NCI-H187 treated with DMSO at 0.1 percent for 48 hours (cell line): ENCODE measurements around the gene POLRMT.
"Not testable (repeated sequence)": the region's sequence is repeated elsewhere in the genome, so short reads cannot be mapped to it uniquely, and the experiment has no call there.

Experiments
- DNase-seq: peaks from one replicate; lab custom pipeline; 2025; lab: John Stamatoyannopoulos, UW

The POLRMT gene

GRCh38 chr19:633068-633785 is at the start of gene POLRMT:
Gene POLRMT, minus strand, starts transcription at chr19:633537. Its CDS starts 25 bp downstream, at chr19:633512.
- DNase-seq = peak; percentile 86

- DNase-seq = no peak
These were observed 49.5 kb upstream of the POLRMT start for GRCh38 chr19:682678-683320.

- DNase-seq = no peak
These were observed 48.0 kb upstream of the POLRMT start for GRCh38 chr19:681029-682019.

GRCh38 chr19:680287-681028 is 47.1 kb upstream of the POLRMT start:
- peak; percentile 91 for DNase-seq

GRCh38 chr19:679418-680286 is 46.3 kb upstream of the POLRMT start:
- no peak for DNase-seq

GRCh38 chr19:678791-679388 is 45.6 kb upstream of the POLRMT start:
- no peak for DNase-seq

GRCh38 chr19:677601-678436 is 44.5 kb upstream of the POLRMT start:
- no peak for DNase-seq

- no peak for DNase-seq
These were observed 43.9 kb upstream of the POLRMT start for GRCh38 chr19:677201-677600.

GRCh38 chr19:676339-677105 is 43.2 kb upstream of the POLRMT start, which contains the start of gene FSTL3:
Gene FSTL3, plus strand, starts transcription at chr19:676392. Its CDS starts 32 bp downstream, at chr19:676424.
- DNase-seq = no peak

GRCh38 chr19:676007-676338 is 42.6 kb upstream of the POLRMT start:
- DNase-seq = no peak

GRCh38 chr19:674282-675151 is 41.2 kb upstream of the POLRMT start:
- no peak for DNase-seq

- DNase-seq = no peak
These were observed 37.3 kb upstream of the POLRMT start for GRCh38 chr19:670609-671075.

GRCh38 chr19:668675-669434 is 35.5 kb upstream of the POLRMT start:
- DNase-seq = not testable (repeated sequence)

GRCh38 chr19:666985-667573 is 33.7 kb upstream of the POLRMT start:
- DNase-seq = not testable (repeated sequence)

- DNase-seq = peak; percentile 59
These were observed 31.6 kb upstream of the POLRMT start for GRCh38 chr19:664913-665443.

GRCh38 chr19:663682-664117 is 30.4 kb upstream of the POLRMT start:
- DNase-seq = no peak
